Measurements from ENCODE around the gene IGFBP7.

Gene IGFBP7

DNA sequence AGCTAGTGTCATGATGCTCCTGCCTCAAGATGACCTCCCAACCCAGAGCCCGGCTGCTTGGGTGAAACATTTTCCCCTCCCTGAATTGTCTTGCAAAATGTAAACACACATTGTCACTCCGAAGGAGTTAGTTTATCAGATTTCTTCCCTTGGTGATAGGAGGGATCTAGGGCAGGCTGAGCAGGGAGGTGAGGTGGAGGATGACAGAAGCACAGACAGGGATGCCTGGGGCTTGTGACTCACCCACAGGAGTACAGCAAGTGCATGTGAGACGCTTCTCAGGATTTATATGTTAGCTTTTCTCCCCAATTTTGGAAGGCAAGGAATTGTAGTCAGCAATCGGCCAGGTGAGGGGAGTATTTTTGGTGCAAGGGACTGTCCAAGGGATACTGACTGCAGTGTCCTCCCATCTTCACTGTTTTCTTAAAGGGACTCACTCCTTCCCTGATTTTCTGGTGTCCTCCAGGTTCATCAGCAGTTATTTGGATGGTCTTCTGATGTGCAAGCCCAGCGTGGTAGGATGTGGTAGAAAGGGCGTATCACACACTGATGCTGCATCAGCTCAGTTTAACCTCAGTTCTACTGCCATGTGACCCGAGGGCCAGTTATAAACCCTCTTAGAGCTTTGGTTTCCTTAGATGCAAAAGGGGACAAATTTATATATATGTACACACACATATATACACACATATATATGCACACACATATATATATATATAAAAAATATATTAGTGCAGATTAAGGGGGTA, 46.2 kb upstream of the IGFBP7 start:
- DNase-seq (ENCODE audit: extremely low read depth, insufficient read length) = no peak
- no peak for TF ChIP-seq CTCF (IDR thresholded peaks at IDR 0.05; ENCODE audit: insufficient read depth, low read length, poor library complexity, severe bottlenecking)
- Histone ChIP-seq H3K36me3 (ENCODE audit: control insufficient read depth, insufficient read depth, low read length) (no peaks in the 10 kb centered on the region), H3K4me3 (replicated peaks; ENCODE audit: low read depth, low read length) (no peak overlapping the region), H3K27me3 (replicated peaks; ENCODE audit: control insufficient read depth, insufficient read depth, low read length) (no peaks in the 10 kb centered on the region)

GRCh38 chr4:57154926-57155325, 44.7 kb upstream of the IGFBP7 start:
- no peak for DNase-seq (ENCODE audit: extremely low read depth, insufficient read length)
- Histone ChIP-seq H3K27me3 (replicated peaks; ENCODE audit: control insufficient read depth, insufficient read depth, low read length) (no peaks in the 10 kb centered on the region), H3K4me3 (replicated peaks; ENCODE audit: low read depth, low read length) (no peak overlapping the region), H3K36me3 (ENCODE audit: control insufficient read depth, insufficient read depth, low read length) (no peaks in the 10 kb centered on the region)
- TF ChIP-seq CTCF (IDR thresholded peaks at IDR 0.05; ENCODE audit: insufficient read depth, low read length, poor library complexity, severe bottlenecking) = no peak

- DNase-seq (ENCODE audit: extremely low read depth, insufficient read length) = no peak
- no peak for TF ChIP-seq CTCF (IDR thresholded peaks at IDR 0.05; ENCODE audit: insufficient read depth, low read length, poor library complexity, severe bottlenecking)
- no peaks in the 10 kb centered on the region for H3K27me3 ChIP-seq (replicated peaks; ENCODE audit: control insufficient read depth, insufficient read depth, low read length)
- H3K4me3 ChIP-seq (replicated peaks; ENCODE audit: low read depth, low read length) = no peak overlapping the region
- H3K36me3 ChIP-seq (ENCODE audit: control insufficient read depth, insufficient read depth, low read length) = no peaks in the 10 kb centered on the region
These were observed 44.0 kb upstream of the IGFBP7 start for GRCh38 chr4:57154191-57154590.

DNA sequence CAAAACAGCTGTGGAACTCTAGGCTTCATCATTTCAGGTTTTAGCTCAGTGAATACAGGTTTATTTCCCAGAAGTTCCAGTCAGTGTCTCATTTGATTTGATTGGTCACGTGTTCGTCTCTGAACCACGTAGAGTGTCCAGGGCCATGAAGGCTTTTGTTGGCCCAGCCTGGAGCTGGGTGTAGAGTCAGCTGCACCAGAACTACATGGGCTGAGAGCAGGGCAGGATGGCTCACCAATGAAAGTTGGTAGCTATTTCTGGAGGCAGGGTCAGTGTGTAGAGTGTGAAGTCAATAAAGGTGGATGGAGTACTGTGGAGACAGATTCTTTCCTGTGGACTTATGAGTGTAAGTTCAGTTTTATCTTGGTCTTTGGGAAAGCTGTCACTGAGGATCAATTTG, 43.0 kb upstream of the IGFBP7 start:
- Histone ChIP-seq H3K4me3 (replicated peaks; ENCODE audit: low read depth, low read length) (no peak overlapping the region), H3K36me3 (ENCODE audit: control insufficient read depth, insufficient read depth, low read length) (no peaks in the 10 kb centered on the region), H3K27me3 (replicated peaks; ENCODE audit: control insufficient read depth, insufficient read depth, low read length) (no peaks in the 10 kb centered on the region)
- no peak for TF ChIP-seq CTCF (IDR thresholded peaks at IDR 0.05; ENCODE audit: insufficient read depth, low read length, poor library complexity, severe bottlenecking)
- DNase-seq (ENCODE audit: extremely low read depth, insufficient read length) = no peak

DNA sequence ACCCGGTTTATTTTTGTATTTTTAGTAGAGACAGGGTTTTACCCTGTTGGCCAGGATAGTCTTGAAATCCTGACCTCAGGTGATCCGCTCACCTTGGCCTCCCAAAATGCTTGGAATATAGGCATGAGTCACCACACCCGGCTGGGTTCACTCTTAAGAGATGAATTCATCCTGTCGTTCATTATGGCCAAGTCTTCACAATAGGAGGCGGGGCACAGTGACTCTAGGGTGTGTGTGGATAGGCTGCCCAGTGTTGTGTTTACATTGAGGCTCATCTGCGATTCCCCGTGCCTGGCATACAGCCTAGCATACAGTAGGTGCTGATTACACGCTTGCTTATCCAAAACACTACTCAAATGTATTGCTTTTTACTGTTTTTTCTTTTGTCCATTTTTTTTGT, 41.3 kb upstream of the IGFBP7 start:
- Histone ChIP-seq H3K27me3 (replicated peaks; ENCODE audit: control insufficient read depth, insufficient read depth, low read length) (no peaks in the 10 kb centered on the region), H3K36me3 (ENCODE audit: control insufficient read depth, insufficient read depth, low read length) (no peaks in the 10 kb centered on the region), H3K4me3 (replicated peaks; ENCODE audit: low read depth, low read length) (no peak overlapping the region)
- no peak for TF ChIP-seq CTCF (IDR thresholded peaks at IDR 0.05; ENCODE audit: insufficient read depth, low read length, poor library complexity, severe bottlenecking)
- no peak for DNase-seq (ENCODE audit: extremely low read depth, insufficient read length)

DNA sequence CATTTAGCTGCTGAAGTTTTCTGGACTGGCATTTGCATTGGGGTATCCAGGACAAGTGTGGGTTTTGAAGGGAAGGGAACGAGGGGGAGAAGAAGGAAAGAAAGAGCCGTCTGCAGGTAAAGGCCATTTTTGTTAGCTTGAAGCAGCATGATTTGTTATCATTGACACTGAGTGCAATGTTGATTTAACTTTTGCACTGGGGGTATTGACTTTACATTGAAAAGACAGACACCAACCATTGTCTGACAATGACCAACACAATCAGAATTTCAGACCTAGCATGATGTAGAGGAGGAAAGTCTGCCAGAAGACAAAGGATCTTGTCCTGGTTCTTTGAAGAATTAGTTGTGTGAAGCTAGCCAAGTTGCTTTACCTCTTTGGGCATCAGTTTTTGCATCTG, 39.6 kb upstream of the IGFBP7 start:
- DNase-seq (ENCODE audit: extremely low read depth, insufficient read length) = no peak
- no peak for TF ChIP-seq CTCF (IDR thresholded peaks at IDR 0.05; ENCODE audit: insufficient read depth, low read length, poor library complexity, severe bottlenecking)
- no peaks in the 10 kb centered on the region for H3K36me3 ChIP-seq (ENCODE audit: control insufficient read depth, insufficient read depth, low read length)
- H3K27me3 ChIP-seq (replicated peaks; ENCODE audit: control insufficient read depth, insufficient read depth, low read length) = no peaks in the 10 kb centered on the region
- no peak overlapping the region for H3K4me3 ChIP-seq (replicated peaks; ENCODE audit: low read depth, low read length)
